NK-92 (cell line): ENCODE results near the gene SUSD6.
"Not testable (repeated sequence)": the region's sequence is repeated elsewhere in the genome, so short reads cannot be mapped to it uniquely, and the experiment has no call there.

Source experiments
- DNase-seq: peaks from one replicate; lab custom pipeline; 2025; ENCODE audit not compliant: unreplicated experiment; lab: John Stamatoyannopoulos, UW

SUSD6 gene

GRCh38 chr14:69693801-69694729 lies 82.7 kb downstream of the SUSD6 start:
- no peak for DNase-seq

- no peak for DNase-seq
These were observed 83.4 kb downstream of the SUSD6 start for GRCh38 chr14:69694730-69695281.

- no peak for DNase-seq
These were observed 84.2 kb downstream of the SUSD6 start for GRCh38 chr14:69695322-69696203.

- no peak for DNase-seq
These were observed 84.8 kb downstream of the SUSD6 start for GRCh38 chr14:69696204-69696527.

- DNase-seq, result no peak
These were observed 85.5 kb downstream of the SUSD6 start for GRCh38 chr14:69696633-69697557.

GRCh38 chr14:69698572-69698971 lies 87.2 kb downstream of the SUSD6 start:
- no peak for DNase-seq

GRCh38 chr14:69699243-69699642 lies 87.8 kb downstream of the SUSD6 start:
- not testable (repeated sequence) for DNase-seq

- DNase-seq, result no peak
These were observed 88.4 kb downstream of the SUSD6 start for GRCh38 chr14:69699748-69700303.

- DNase-seq, result no peak
These were observed 89.2 kb downstream of the SUSD6 start for GRCh38 chr14:69700575-69700974.

GRCh38 chr14:69701291-69701690 lies 89.9 kb downstream of the SUSD6 start:
- no peak for DNase-seq

GRCh38 chr14:69701857-69702256 lies 90.5 kb downstream of the SUSD6 start:
- DNase-seq, result no peak

GRCh38 chr14:69703047-69704039 lies 91.9 kb downstream of the SUSD6 start:
- no peak for DNase-seq

- DNase-seq, result no peak
These were observed 92.9 kb downstream of the SUSD6 start for GRCh38 chr14:69704319-69704718.

GRCh38 chr14:69705706-69706105 lies 94.3 kb downstream of the SUSD6 start:
- DNase-seq, result no peak

- no peak for DNase-seq
These were observed 96.7 kb downstream of the SUSD6 start for GRCh38 chr14:69708049-69708448.

- DNase-seq, result no peak
These were observed 97.5 kb downstream of the SUSD6 start for GRCh38 chr14:69708586-69709560.

GRCh38 chr14:69710378-69710777 lies 99.0 kb downstream of the SUSD6 start:
- no peak for DNase-seq

GRCh38 chr14:69711065-69711464 lies 99.7 kb downstream of the SUSD6 start:
- DNase-seq, result no peak
